WTC11 (cell line): ENCODE data around the gene CHRNG. TPM values are rescaled to one million over a fixed set of nuclear protein-coding genes. Genes with fewer than 3 reads are reported as not detected.

Experiments used
- ATAC-seq: fragments of 200-7000 bp; cut with Tn5 transposase; 2 replicates; pipeline ENCODE4 v1.10.0; 2021; ENCODE audit warnings: mild to moderate bottlenecking, moderate library complexity
- CTCF ChIA-PET: fragments of 300-600 bp; sonication (Branson Sonifier 250); formaldehyde crosslinking; loops from one replicate; lab custom pipeline; 2021; ENCODE audit warnings: antibody characterized with exemption; lab: Charles Lee
- POLR2A ChIA-PET: fragments of 350-600 bp; sonication (Branson Sonifier 250); formaldehyde crosslinking; loops from one replicate; lab custom pipeline; 2021; ENCODE audit warnings: antibody characterized with exemption; lab: Charles Lee
- DNase-seq: peaks from one replicate; pipeline ENCODE4 v3.0.0; 2021; ENCODE audit warnings: low spot score
- H3K27ac Mint-ChIP-seq: 2 replicates; pipeline ENCODE4 v1.8.0; 2021; ENCODE audit warnings: mixed read lengths
- H3K27me3 Mint-ChIP-seq: 2 replicates; pipeline ENCODE4 v1.8.0; 2021; ENCODE audit warnings: low read depth, mild to moderate bottlenecking, moderate library complexity, mixed read lengths
- H3K36me3 Mint-ChIP-seq: 2 replicates; pipeline ENCODE4 v1.8.0; 2021; ENCODE audit warnings: mixed read lengths
- H3K4me1 Mint-ChIP-seq: 2 replicates; pipeline ENCODE4 v1.8.0; 2022; ENCODE audit warnings: mixed read lengths
- H3K4me3 Mint-ChIP-seq: 2 replicates; pipeline ENCODE4 v1.8.0; 2021; ENCODE audit warnings: mild to moderate bottlenecking, moderate library complexity, mixed read lengths
- H3K9me3 Mint-ChIP-seq: 2 replicates; pipeline ENCODE4 v1.8.0; 2021; ENCODE audit warnings: mixed read lengths
- ARID4B ChIP-seq: sonication (generic); formaldehyde crosslinking; IDR thresholded peaks from 2 replicates; pipeline ENCODE4 v1.8.0; 2023; ENCODE audit warnings: missing genetic modification reagents, mild to moderate bottlenecking, borderline replicate concordance
- ATF1 ChIP-seq: sonication (generic); formaldehyde crosslinking; IDR thresholded peaks from 2 replicates; pipeline ENCODE4 v1.8.1; 2023; ENCODE audit warnings: mild to moderate bottlenecking, moderate library complexity, missing genetic modification reagents
- ATF6 ChIP-seq: sonication (generic); formaldehyde crosslinking; IDR thresholded peaks from 2 replicates; pipeline ENCODE4 v1.8.1; 2023; ENCODE audit warnings: mild to moderate bottlenecking, missing genetic modification reagents
- CREB1 ChIP-seq: sonication (generic); formaldehyde crosslinking; IDR thresholded peaks from 2 replicates; pipeline ENCODE4 v1.8.0; 2023; ENCODE audit warnings: mild to moderate bottlenecking, missing genetic modification reagents
- CTCF ChIP-seq: fragments of 200-600 bp; IDR thresholded peaks from 2 replicates; pipeline ENCODE4 v1.8.0; 2022; ENCODE audit warnings: antibody characterized with exemption
- EMX1 ChIP-seq: fragments of 250-450 bp; sonication (Bioruptor Pico); IDR thresholded peaks from 2 replicates; pipeline ENCODE4 v1.8.0; 2021; ENCODE audit warnings: mild to moderate bottlenecking
- FOXK1 ChIP-seq: sonication (generic); formaldehyde crosslinking; IDR thresholded peaks from 2 replicates; pipeline ENCODE4 v1.8.0; 2022; ENCODE audit warnings: mild to moderate bottlenecking, moderate library complexity, missing genetic modification reagents
- GRHL2 ChIP-seq: fragments of 250-450 bp; sonication (Bioruptor Pico); IDR thresholded peaks from 2 replicates; pipeline ENCODE4 v1.8.0; 2022; ENCODE audit warnings: mild to moderate bottlenecking, moderate library complexity; ENCODE audit not compliant: insufficient replicate concordance, severe bottlenecking
- MLX ChIP-seq: sonication (generic); formaldehyde crosslinking; IDR thresholded peaks from 2 replicates; pipeline ENCODE4 v1.8.1; 2023; ENCODE audit warnings: mild to moderate bottlenecking, missing genetic modification reagents, moderate library complexity
- MXD4 ChIP-seq: fragments of 250-450 bp; sonication (Bioruptor Pico); IDR thresholded peaks from 2 replicates; pipeline ENCODE4 v1.8.0; 2021; ENCODE audit warnings: mild to moderate bottlenecking, moderate library complexity, borderline replicate concordance
- NR1H2 ChIP-seq: sonication (generic); formaldehyde crosslinking; IDR thresholded peaks from 2 replicates; pipeline ENCODE4 v1.9.0; 2021; ENCODE audit warnings: mild to moderate bottlenecking, moderate library complexity, missing genetic modification reagents
- NR3C1 ChIP-seq: sonication (generic); formaldehyde crosslinking; conservative IDR thresholded peaks from 2 replicates; pipeline ENCODE4 v1.8.1; 2023; ENCODE audit warnings: low read depth, mild to moderate bottlenecking, missing genetic modification reagents
- RORB ChIP-seq: fragments of 250-450 bp; sonication (Bioruptor Pico); IDR thresholded peaks from 2 replicates; pipeline ENCODE4 v1.9.0; 2021; ENCODE audit warnings: mild to moderate bottlenecking
- SMAD3 ChIP-seq: sonication (generic); formaldehyde crosslinking; IDR thresholded peaks from 2 replicates; pipeline ENCODE4 v1.8.0; 2022; ENCODE audit warnings: missing genetic modification reagents, mild to moderate bottlenecking, borderline replicate concordance
- SP1 ChIP-seq: sonication (generic); formaldehyde crosslinking; conservative IDR thresholded peaks from 2 replicates; pipeline ENCODE4 v1.8.1; 2022; ENCODE audit warnings: missing genetic modification reagents
- TP53 ChIP-seq: sonication (generic); formaldehyde crosslinking; IDR thresholded peaks from 2 replicates; pipeline ENCODE4 v1.8.1; 2023; ENCODE audit warnings: mild to moderate bottlenecking, missing genetic modification reagents
- USF2 ChIP-seq: sonication (generic); formaldehyde crosslinking; IDR thresholded peaks from 2 replicates; pipeline ENCODE4 v1.8.1; 2023; ENCODE audit warnings: mild to moderate bottlenecking, missing genetic modification reagents, moderate library complexity
- ZBTB21 ChIP-seq: sonication (generic); formaldehyde crosslinking; IDR thresholded peaks from 2 replicates; pipeline ENCODE4 v1.8.1; 2023; ENCODE audit warnings: mild to moderate bottlenecking, missing genetic modification reagents, borderline replicate concordance
- ZNF138 ChIP-seq: sonication (generic); formaldehyde crosslinking; conservative IDR thresholded peaks from 2 replicates; pipeline ENCODE4 v1.8.1; 2022; ENCODE audit warnings: mild to moderate bottlenecking, moderate library complexity, missing genetic modification reagents
- ZNF396 ChIP-seq: fragments of 250-450 bp; sonication (Bioruptor Pico); IDR thresholded peaks from 2 replicates; pipeline ENCODE4 v1.8.0; 2021; ENCODE audit warnings: mild to moderate bottlenecking, moderate library complexity, borderline replicate concordance
- total RNA-seq: library from RNA; stranded (reverse); gene quantifications from 3 replicates; pipeline ENCODE4 v1.2.3, GENCODE V29; 2021

CHRNG gene
- total RNA-seq, 1 experiment from 2014 or later = 0.20 TPM

- TF ChIP-seq ATF6 (CRISPR knock-in tag) (no peak), ZBTB21 (CRISPR knock-in tag) (no peak), EMX1 (no peak), GRHL2 (CRISPR knock-in tag) (no peak), MLX (CRISPR knock-in tag) (no peak), USF2 (CRISPR knock-in tag) (no peak), NR1H2 (CRISPR knock-in tag) (no peak)
These were observed 24.1 kb downstream of the CHRNG start (continued) for GRCh38 chr2:232563580-232563979.

GRCh38 chr2:232567721-232568120 lies 28.2 kb downstream of the CHRNG start:
- peaks cover 61% of the 10 kb centered on the region for H3K36me3 Mint-ChIP-seq
- H3K27me3 Mint-ChIP-seq = no peaks in the 10 kb centered on the region
- no peak overlapping the region for H3K4me3 Mint-ChIP-seq
- CTCF ChIA-PET = interaction anchor here (0.6 kb wide), 1 partner anchor 29 kb away, joined by 3 read pairs; no protein-coding TSS in a partner anchor
- no peak for TF ChIP-seq RORB (CRISPR knock-in tag)
- H3K4me1 Mint-ChIP-seq = no peaks in the 10 kb centered on the region
- H3K27ac Mint-ChIP-seq = no peak overlapping the region
- ATAC-seq (no peak), DNase-seq (no peak)
- POLR2A ChIA-PET = no interaction called here
- no peaks in the 10 kb centered on the region for H3K9me3 Mint-ChIP-seq

- Mint-ChIP-seq H3K27ac (no peak overlapping the region), H3K9me3 (no peaks in the 10 kb centered on the region), H3K4me1 (no peaks in the 10 kb centered on the region), H3K36me3 (peaks cover 61% of the 10 kb centered on the region), H3K27me3 (no peaks in the 10 kb centered on the region), H3K4me3 (no peak overlapping the region)
- ChIA-PET POLR2A (no interaction called here), CTCF (interaction anchor here (0.6 kb wide), 1 partner anchor 29 kb away, joined by 3 read pairs; no protein-coding TSS in a partner anchor)
- DNase-seq (no peak), ATAC-seq (no peak)
- no peak for TF ChIP-seq CTCF
- no peak for TF ChIP-seq SMAD3 (CRISPR knock-in tag)
- no peak for TF ChIP-seq ATF1 (CRISPR knock-in tag)
- no peak for TF ChIP-seq MLX (CRISPR knock-in tag)
- TF ChIP-seq MXD4 (CRISPR knock-in tag) = no peak
- TF ChIP-seq SP1 (CRISPR knock-in tag) = no peak
- TF ChIP-seq TP53 = no peak
These were observed 28.7 kb downstream of the CHRNG start for GRCh38 chr2:232568161-232568560.

GRCh38 chr2:232569541-232569940 lies 30.0 kb downstream of the CHRNG start:
- H3K4me3 Mint-ChIP-seq = no peak overlapping the region
- ChIA-PET CTCF (no interaction called here), POLR2A (no interaction called here)
- DNase-seq (no peak), ATAC-seq (no peak)
- H3K36me3 Mint-ChIP-seq = peaks cover 58% of the 10 kb centered on the region
- H3K27me3 Mint-ChIP-seq = no peaks in the 10 kb centered on the region
- no peaks in the 10 kb centered on the region for H3K4me1 Mint-ChIP-seq
- no peak overlapping the region for H3K27ac Mint-ChIP-seq
- no peaks in the 10 kb centered on the region for H3K9me3 Mint-ChIP-seq
- TF ChIP-seq ARID4B (CRISPR knock-in tag) (no peak), ZNF138 (CRISPR knock-in tag) (no peak), NR3C1 (CRISPR knock-in tag) (no peak), MLX (CRISPR knock-in tag) (no peak), FOXK1 (CRISPR knock-in tag) (no peak), ZNF396 (CRISPR knock-in tag) (no peak), CREB1 (CRISPR knock-in tag) (no peak)
